HEK293 (cell line): Measurements from ENCODE around the gene AFF3.

Experiments
- CTCF ChIA-PET: fragments of 350-600 bp; formaldehyde crosslinking; extraction: SDS; loops from one replicate; lab custom pipeline; 2021; ENCODE audit warnings: antibody characterized with exemption; lab: Yijun Ruan, JAX
- POLR2A ChIA-PET: fragments of 300-600 bp; formaldehyde crosslinking; extraction: SDS; loops from one replicate; lab custom pipeline; 2020; ENCODE audit warnings: antibody characterized with exemption, inconsistent platforms; lab: Yijun Ruan, JAX
- H3K27ac ChIP-seq: fragments of 200-500 bp; sonication (Bioruptor generic); 2 replicates; pipeline ENCODE4 v1.5.1; 2014; ENCODE audit warnings: low read depth, low read length, control low read depth, inconsistent platforms; ENCODE audit errors: extremely low read depth
- H3K36me3 ChIP-seq, 2 experiments: fragments of 200-500 bp in 1 of 2; sonication (Bioruptor generic) in 1 of 2; 1 replicate in 1 of 2; 2 replicates in 1 of 2; pipeline ENCODE4 v1.5.1; 2014 to 2017; ENCODE audit warnings: inconsistent platforms in 2 of 2, low read length in 2 of 2; ENCODE audit not compliant: control insufficient read depth in 2 of 2, insufficient read depth in 1 of 2
- H3K4me1 ChIP-seq: fragments of 200-500 bp; sonication (Bioruptor generic); 2 replicates; pipeline ENCODE4 v1.5.1; 2014; ENCODE audit warnings: mild to moderate bottlenecking, low read length, inconsistent platforms; ENCODE audit not compliant: control insufficient read depth, insufficient read depth
- H3K4me3 ChIP-seq: 2 replicates; pipeline ENCODE4 v1.5.1; 2011; ENCODE audit warnings: low read depth, mild to moderate bottlenecking, control low read depth, low read length, moderate library complexity
- H3K9me3 ChIP-seq: fragments of 200-500 bp; sonication (Bioruptor generic); 2 replicates; pipeline ENCODE4 v1.5.1; 2014; ENCODE audit warnings: low read depth, low read length, inconsistent platforms; ENCODE audit not compliant: control insufficient read depth, insufficient read depth
- EGR2 ChIP-seq: fragments of 450-650 bp; formaldehyde crosslinking; IDR thresholded peaks from 2 replicates; pipeline ENCODE4 v1.5.1; 2016; ENCODE audit warnings: low read depth, missing biosample characterization, missing genetic modification characterization
- GLI2 ChIP-seq: fragments of 450-650 bp; formaldehyde crosslinking; IDR thresholded peaks from 2 replicates; pipeline ENCODE4; 2017; ENCODE audit warnings: missing biosample characterization, missing genetic modification characterization, low read depth, borderline replicate concordance
- KLF9 ChIP-seq: fragments of 450-650 bp; formaldehyde crosslinking; IDR thresholded peaks from 2 replicates; pipeline ENCODE4 v1.5.1; 2016; ENCODE audit warnings: missing biosample characterization, missing genetic modification characterization, low read depth
- MYNN ChIP-seq: fragments of 450-650 bp; formaldehyde crosslinking; IDR thresholded peaks from 2 replicates; pipeline ENCODE4 v1.5.1; 2016; ENCODE audit warnings: missing biosample characterization, missing genetic modification characterization, borderline replicate concordance
- OVOL3 ChIP-seq: fragments of 450-650 bp; formaldehyde crosslinking; IDR thresholded peaks from 2 replicates; pipeline ENCODE4 v1.5.1; 2016; ENCODE audit warnings: missing biosample characterization, missing genetic modification characterization
- SALL2 ChIP-seq: fragments of 450-650 bp; formaldehyde crosslinking; IDR thresholded peaks from 2 replicates; pipeline ENCODE4 v1.5.0; 2017; ENCODE audit warnings: missing biosample characterization, mild to moderate bottlenecking, missing genetic modification characterization, borderline replicate concordance
- SP2 ChIP-seq: fragments of 450-650 bp; formaldehyde crosslinking; IDR thresholded peaks from 2 replicates; pipeline ENCODE4 v1.5.1; 2016; ENCODE audit warnings: missing biosample characterization, missing genetic modification characterization
- TRIM28 ChIP-seq: IDR thresholded peaks from 2 replicates; pipeline ENCODE4 v1.6.1; 2011; ENCODE audit warnings: low read length, control low read depth, borderline replicate concordance
- ZBTB8A ChIP-seq: fragments of 450-650 bp; formaldehyde crosslinking; IDR thresholded peaks from 2 replicates; pipeline ENCODE4 v1.5.1; 2016; ENCODE audit warnings: missing biosample characterization, missing genetic modification characterization
- ZFP3 ChIP-seq: fragments of 450-650 bp; formaldehyde crosslinking; IDR thresholded peaks from 2 replicates; pipeline ENCODE4 v1.5.1; 2016; ENCODE audit warnings: low read depth, missing biosample characterization, missing genetic modification characterization
- ZNF146 ChIP-seq: fragments of 450-650 bp; formaldehyde crosslinking; IDR thresholded peaks from 2 replicates; pipeline ENCODE4 v1.5.1; 2016; ENCODE audit warnings: missing biosample characterization, missing genetic modification characterization
- ZNF174 ChIP-seq: fragments of 450-650 bp; formaldehyde crosslinking; IDR thresholded peaks from 2 replicates; pipeline ENCODE4 v1.5.0; 2017; ENCODE audit warnings: missing biosample characterization, mild to moderate bottlenecking, missing genetic modification characterization
- ZNF292 ChIP-seq: fragments of 450-650 bp; formaldehyde crosslinking; IDR thresholded peaks from 2 replicates; pipeline ENCODE4 v1.5.1; 2016; ENCODE audit warnings: low read depth, missing biosample characterization, missing genetic modification characterization, borderline replicate concordance
- ZNF311 ChIP-seq: fragments of 450-650 bp; formaldehyde crosslinking; IDR thresholded peaks from 2 replicates; pipeline ENCODE4 v1.5.1; 2017; ENCODE audit warnings: missing biosample characterization, missing genetic modification characterization, borderline replicate concordance
- ZNF341 ChIP-seq: fragments of 450-650 bp; formaldehyde crosslinking; IDR thresholded peaks from 2 replicates; pipeline ENCODE4; 2016; ENCODE audit warnings: low read depth, missing biosample characterization, missing genetic modification characterization
- ZNF37A ChIP-seq: fragments of 450-650 bp; IDR thresholded peaks from 2 replicates; pipeline ENCODE4 v1.5.1; 2018; ENCODE audit warnings: missing biosample characterization, missing genetic modification characterization
- ZNF423 ChIP-seq: fragments of 450-650 bp; formaldehyde crosslinking; IDR thresholded peaks from 2 replicates; pipeline ENCODE4 v1.5.1; 2016; ENCODE audit warnings: missing biosample characterization, missing genetic modification characterization
- ZNF561 ChIP-seq: fragments of 450-650 bp; IDR thresholded peaks from 2 replicates; pipeline ENCODE4 v1.5.1; 2018; ENCODE audit warnings: missing biosample characterization, missing genetic modification characterization, borderline replicate concordance
- ZNF571 ChIP-seq: fragments of 450-650 bp; formaldehyde crosslinking; IDR thresholded peaks from 2 replicates; pipeline ENCODE4 v1.5.0; 2017; ENCODE audit warnings: missing biosample characterization, missing genetic modification characterization
- ZNF600 ChIP-seq: fragments of 450-650 bp; formaldehyde crosslinking; IDR thresholded peaks from 2 replicates; pipeline ENCODE4 v1.5.1; 2016; ENCODE audit warnings: missing biosample characterization, missing genetic modification characterization
- ZNF707 ChIP-seq: fragments of 450-650 bp; formaldehyde crosslinking; IDR thresholded peaks from 2 replicates; pipeline ENCODE4 v1.5.1; 2016; ENCODE audit warnings: missing biosample characterization, missing genetic modification characterization
- TF ChIP-seq, protein P1 (sequence below): fragments of 450-650 bp; formaldehyde crosslinking; IDR thresholded peaks from 2 replicates; pipeline ENCODE4 v1.5.1; 2017; ENCODE audit warnings: missing biosample characterization, missing genetic modification characterization
- TF ChIP-seq, protein P2 (sequence below): fragments of 450-650 bp; formaldehyde crosslinking; IDR thresholded peaks from 2 replicates; pipeline ENCODE4 v1.5.1; 2016; ENCODE audit warnings: missing biosample characterization, missing genetic modification characterization, borderline replicate concordance
- TF ChIP-seq, protein P3 (sequence below): fragments of 450-650 bp; formaldehyde crosslinking; IDR thresholded peaks from 2 replicates; pipeline ENCODE4 v1.5.1; 2016; ENCODE audit warnings: missing biosample characterization, missing genetic modification characterization
- TF ChIP-seq, protein P4 (sequence below): fragments of 450-650 bp; formaldehyde crosslinking; optimal IDR thresholded peaks from 2 replicates; pipeline ENCODE3; 2016; ENCODE audit warnings: missing biosample characterization, mild to moderate bottlenecking, missing genetic modification characterization

Gene AFF3

DNA sequence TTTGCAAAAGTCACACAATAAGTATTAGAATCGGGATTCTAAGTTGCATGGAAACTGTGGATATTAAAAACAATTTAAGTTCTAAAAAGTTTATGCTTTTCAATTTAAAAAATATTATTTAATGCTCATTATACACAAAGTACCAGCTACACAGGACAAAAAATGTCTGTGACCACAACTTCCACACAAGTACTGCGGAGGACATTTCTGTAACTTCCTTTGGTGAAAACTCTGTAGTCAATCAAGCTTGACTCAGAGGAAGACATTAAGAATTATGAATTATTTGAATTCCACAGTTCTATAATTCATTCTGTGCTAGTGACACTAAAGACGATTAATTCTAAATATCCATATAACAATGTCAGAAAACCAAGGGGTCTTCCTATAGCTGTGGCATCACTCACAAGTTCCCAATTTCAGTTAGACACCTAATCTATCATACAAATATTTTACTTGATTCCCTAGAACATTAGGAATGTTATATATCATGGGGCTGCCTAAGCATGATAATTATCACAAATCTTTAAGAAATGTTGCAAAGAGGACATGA lies 120.5 kb downstream of the AFF3 start:
- TF ChIP-seq SALL2 = no peak
- no peak for TF ChIP-seq ZNF311 (tag by site-specific recombination)
- no peak for TF ChIP-seq OVOL3 (tag by site-specific recombination)
- TF ChIP-seq, protein P1, sequence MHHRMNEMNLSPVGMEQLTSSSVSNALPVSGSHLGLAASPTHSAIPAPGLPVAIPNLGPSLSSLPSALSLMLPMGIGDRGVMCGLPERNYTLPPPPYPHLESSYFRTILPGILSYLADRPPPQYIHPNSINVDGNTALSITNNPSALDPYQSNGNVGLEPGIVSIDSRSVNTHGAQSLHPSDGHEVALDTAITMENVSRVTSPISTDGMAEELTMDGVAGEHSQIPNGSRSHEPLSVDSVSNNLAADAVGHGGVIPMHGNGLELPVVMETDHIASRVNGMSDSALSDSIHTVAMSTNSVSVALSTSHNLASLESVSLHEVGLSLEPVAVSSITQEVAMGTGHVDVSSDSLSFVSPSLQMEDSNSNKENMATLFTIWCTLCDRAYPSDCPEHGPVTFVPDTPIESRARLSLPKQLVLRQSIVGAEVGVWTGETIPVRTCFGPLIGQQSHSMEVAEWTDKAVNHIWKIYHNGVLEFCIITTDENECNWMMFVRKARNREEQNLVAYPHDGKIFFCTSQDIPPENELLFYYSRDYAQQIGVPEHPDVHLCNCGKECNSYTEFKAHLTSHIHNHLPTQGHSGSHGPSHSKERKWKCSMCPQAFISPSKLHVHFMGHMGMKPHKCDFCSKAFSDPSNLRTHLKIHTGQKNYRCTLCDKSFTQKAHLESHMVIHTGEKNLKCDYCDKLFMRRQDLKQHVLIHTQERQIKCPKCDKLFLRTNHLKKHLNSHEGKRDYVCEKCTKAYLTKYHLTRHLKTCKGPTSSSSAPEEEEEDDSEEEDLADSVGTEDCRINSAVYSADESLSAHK = no peak
- TF ChIP-seq, protein P2, sequence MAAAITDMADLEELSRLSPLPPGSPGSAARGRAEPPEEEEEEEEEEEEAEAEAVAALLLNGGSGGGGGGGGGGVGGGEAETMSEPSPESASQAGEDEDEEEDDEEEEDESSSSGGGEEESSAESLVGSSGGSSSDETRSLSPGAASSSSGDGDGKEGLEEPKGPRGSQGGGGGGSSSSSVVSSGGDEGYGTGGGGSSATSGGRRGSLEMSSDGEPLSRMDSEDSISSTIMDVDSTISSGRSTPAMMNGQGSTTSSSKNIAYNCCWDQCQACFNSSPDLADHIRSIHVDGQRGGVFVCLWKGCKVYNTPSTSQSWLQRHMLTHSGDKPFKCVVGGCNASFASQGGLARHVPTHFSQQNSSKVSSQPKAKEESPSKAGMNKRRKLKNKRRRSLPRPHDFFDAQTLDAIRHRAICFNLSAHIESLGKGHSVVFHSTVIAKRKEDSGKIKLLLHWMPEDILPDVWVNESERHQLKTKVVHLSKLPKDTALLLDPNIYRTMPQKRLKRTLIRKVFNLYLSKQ = no peak
- TF ChIP-seq ZNF423 (tag by site-specific recombination) = no peak
- TF ChIP-seq, protein P3, sequence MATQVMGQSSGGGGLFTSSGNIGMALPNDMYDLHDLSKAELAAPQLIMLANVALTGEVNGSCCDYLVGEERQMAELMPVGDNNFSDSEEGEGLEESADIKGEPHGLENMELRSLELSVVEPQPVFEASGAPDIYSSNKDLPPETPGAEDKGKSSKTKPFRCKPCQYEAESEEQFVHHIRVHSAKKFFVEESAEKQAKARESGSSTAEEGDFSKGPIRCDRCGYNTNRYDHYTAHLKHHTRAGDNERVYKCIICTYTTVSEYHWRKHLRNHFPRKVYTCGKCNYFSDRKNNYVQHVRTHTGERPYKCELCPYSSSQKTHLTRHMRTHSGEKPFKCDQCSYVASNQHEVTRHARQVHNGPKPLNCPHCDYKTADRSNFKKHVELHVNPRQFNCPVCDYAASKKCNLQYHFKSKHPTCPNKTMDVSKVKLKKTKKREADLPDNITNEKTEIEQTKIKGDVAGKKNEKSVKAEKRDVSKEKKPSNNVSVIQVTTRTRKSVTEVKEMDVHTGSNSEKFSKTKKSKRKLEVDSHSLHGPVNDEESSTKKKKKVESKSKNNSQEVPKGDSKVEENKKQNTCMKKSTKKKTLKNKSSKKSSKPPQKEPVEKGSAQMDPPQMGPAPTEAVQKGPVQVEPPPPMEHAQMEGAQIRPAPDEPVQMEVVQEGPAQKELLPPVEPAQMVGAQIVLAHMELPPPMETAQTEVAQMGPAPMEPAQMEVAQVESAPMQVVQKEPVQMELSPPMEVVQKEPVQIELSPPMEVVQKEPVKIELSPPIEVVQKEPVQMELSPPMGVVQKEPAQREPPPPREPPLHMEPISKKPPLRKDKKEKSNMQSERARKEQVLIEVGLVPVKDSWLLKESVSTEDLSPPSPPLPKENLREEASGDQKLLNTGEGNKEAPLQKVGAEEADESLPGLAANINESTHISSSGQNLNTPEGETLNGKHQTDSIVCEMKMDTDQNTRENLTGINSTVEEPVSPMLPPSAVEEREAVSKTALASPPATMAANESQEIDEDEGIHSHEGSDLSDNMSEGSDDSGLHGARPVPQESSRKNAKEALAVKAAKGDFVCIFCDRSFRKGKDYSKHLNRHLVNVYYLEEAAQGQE = no peak
- TF ChIP-seq ZFP3 (tag by site-specific recombination) = no peak
- TF ChIP-seq SP2 (tag by site-specific recombination) = no peak
- TF ChIP-seq ZNF561 (tag by site-specific recombination) = no peak
- no peak for TF ChIP-seq ZNF600
- POLR2A ChIA-PET = no interaction called here
- Histone ChIP-seq H3K27ac (no peak overlapping the region), H3K4me1 (peaks cover 9% of the 10 kb centered on the region), H3K9me3 (no peaks in the 10 kb centered on the region), H3K36me3 (peaks cover 0 to under 1% of the 10 kb centered on the region in 2 experiments; a peak in 1 of 3 replicates), H3K4me3 (no peak overlapping the region)
- CTCF ChIA-PET = interaction anchor here (0.6 to 0.7 kb wide), 3 partner anchors 21 to 465 kb away, joined by 3 read pairs; no protein-coding TSS in a partner anchor

DNA sequence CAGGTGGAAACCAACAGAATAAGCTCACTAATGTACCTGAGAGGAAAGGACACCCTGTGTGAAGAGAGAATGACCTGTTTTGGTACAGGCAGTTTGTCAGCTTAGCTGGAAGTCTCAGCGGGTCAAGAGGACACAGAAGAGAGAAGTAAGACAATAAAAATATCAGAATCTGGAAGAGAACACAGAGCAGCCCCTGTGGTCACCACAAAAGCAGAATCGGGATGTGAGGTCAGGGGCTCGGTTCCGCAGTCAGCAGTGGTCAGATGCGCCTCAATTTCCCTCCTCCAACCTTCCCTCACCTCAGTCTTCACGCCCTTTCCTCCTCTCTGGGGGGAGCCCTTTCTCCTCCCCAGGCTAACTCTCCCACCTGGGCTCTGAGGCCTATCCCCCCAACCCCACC lies 122.9 kb downstream of the AFF3 start:
- peaks cover 9% of the 10 kb centered on the region for H3K4me1 ChIP-seq
- H3K36me3 ChIP-seq = peaks cover 4 to 5% of the 10 kb centered on the region in 2 experiments; a peak in 2 of 3 replicates
- ChIA-PET CTCF (no interaction called here), POLR2A (no interaction called here)
- H3K4me3 ChIP-seq = no peak overlapping the region
- TF ChIP-seq ZNF37A (tag by site-specific recombination) (no peak), MYNN (tag by site-specific recombination) (no peak), ZFP3 (tag by site-specific recombination) (no peak), ZNF292 (tag by site-specific recombination) (no peak), ZNF707 (tag by site-specific recombination) (no peak), KLF9 (tag by site-specific recombination) (no peak), ZNF571 (tag by site-specific recombination) (no peak), ZBTB8A (tag by site-specific recombination) (no peak), TRIM28 (no peak), ZNF146 (tag by site-specific recombination) (no peak), ZNF174 (tag by site-specific recombination) (no peak), EGR2 (tag by site-specific recombination) (no peak), ZNF341 (tag by site-specific recombination) (no peak), GLI2 (tag by site-specific recombination) (no peak)
- TF ChIP-seq, protein P4, sequence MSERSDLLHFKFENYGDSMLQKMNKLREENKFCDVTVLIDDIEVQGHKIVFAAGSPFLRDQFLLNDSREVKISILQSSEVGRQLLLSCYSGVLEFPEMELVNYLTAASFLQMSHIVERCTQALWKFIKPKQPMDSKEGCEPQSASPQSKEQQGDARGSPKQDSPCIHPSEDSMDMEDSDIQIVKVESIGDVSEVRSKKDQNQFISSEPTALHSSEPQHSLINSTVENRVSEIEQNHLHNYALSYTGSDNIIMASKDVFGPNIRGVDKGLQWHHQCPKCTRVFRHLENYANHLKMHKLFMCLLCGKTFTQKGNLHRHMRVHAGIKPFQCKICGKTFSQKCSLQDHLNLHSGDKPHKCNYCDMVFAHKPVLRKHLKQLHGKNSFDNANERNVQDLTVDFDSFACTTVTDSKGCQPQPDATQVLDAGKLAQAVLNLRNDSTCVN (tag by site-specific recombination) = no peak
- H3K27ac ChIP-seq = no peak overlapping the region
- no peaks in the 10 kb centered on the region for H3K9me3 ChIP-seq
